GM12874 (cell line): ENCODE results near the gene ARHGEF17.

ENCODE experiments used
- TF ChIP-seq, protein P1 (sequence below): IDR thresholded peaks from 2 replicates; pipeline ENCODE4 v1.5.1; 2011; ENCODE audit warnings: low read depth, mild to moderate bottlenecking, control low read depth, low read length, moderate library complexity; ENCODE audit not compliant: insufficient read depth

Gene ARHGEF17

DNA sequence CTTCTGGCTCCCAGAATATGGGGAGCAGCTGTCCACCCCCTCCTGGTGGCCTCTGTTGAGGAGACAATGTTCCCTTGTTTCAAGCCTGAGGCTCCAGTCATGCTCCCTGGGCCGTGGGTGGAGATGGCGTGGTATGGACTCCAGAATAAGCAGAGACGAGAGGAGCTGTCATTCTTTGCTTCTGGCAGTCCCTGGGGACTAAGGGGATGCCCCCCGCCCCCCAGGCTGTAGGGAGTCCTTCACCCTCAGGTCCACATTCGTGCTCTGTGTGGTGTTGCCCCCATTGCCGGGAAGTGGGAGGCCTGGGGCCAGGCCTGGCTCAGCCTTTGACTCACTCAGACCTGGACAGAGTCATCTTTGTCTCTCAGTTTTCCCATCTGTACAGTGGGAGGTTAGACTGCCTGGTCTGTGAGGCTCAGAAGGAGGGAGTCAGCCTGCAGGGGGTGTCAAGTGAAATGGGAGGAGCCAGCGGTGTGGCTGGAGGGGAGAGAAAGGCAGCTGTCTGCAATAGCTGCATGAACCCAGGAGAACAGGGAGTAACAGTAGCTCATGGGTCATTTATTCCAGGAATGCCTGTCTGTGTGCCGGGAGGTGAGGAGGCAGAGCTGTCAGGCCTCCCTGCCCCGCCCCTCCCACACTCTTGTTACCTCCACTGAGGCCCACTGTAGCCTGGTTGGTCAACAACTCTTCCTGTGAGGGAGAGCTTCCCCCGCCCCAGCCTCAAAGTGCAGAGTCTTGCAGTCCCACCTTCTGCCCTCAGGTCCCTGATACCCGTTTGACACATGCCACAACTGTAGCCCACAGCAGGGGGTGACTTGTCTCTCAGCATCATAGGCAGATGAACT, 6.3 kb downstream of the ARHGEF17 start:
- TF ChIP-seq, protein P1, sequence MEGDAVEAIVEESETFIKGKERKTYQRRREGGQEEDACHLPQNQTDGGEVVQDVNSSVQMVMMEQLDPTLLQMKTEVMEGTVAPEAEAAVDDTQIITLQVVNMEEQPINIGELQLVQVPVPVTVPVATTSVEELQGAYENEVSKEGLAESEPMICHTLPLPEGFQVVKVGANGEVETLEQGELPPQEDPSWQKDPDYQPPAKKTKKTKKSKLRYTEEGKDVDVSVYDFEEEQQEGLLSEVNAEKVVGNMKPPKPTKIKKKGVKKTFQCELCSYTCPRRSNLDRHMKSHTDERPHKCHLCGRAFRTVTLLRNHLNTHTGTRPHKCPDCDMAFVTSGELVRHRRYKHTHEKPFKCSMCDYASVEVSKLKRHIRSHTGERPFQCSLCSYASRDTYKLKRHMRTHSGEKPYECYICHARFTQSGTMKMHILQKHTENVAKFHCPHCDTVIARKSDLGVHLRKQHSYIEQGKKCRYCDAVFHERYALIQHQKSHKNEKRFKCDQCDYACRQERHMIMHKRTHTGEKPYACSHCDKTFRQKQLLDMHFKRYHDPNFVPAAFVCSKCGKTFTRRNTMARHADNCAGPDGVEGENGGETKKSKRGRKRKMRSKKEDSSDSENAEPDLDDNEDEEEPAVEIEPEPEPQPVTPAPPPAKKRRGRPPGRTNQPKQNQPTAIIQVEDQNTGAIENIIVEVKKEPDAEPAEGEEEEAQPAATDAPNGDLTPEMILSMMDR, result peak; percentile 20; the same call in 1 of the 2 replicates

DNA sequence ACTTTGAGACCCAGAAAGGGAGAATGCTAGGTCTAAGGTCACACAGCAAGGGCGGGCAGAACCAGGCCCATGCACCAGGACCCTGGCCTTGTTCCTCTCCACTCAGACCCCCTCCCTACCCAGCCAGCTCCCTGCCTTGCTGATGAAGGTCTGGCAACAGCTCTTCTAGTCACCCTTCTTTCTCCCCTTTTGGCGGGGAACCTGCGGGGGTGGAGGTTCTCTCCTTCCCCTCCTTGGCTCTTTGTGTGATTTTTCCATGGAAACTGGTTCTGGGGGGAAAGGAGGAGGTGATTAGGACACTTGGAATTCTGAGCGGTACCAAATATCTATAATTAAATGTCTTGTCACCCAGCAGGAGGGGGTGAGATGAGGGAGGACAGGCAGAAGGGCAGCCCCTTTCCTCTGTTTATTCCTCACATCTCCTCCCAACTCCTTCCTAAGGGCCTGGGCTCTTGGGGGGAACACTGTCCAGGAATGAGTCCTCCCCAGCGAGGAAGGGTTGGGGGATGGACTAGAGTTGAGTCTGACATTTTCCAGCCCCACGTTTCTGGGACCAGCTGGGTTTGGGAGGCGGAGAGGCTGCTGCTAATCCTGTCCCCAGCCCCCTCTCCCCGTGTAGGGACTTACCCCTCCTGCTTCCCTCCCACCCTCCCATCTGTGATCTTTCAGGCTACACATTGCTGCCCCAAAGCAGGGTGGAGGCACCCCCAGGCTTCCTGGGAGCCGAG, 7.4 kb downstream of the ARHGEF17 start:
- TF ChIP-seq, protein P1, result no peak

DNA sequence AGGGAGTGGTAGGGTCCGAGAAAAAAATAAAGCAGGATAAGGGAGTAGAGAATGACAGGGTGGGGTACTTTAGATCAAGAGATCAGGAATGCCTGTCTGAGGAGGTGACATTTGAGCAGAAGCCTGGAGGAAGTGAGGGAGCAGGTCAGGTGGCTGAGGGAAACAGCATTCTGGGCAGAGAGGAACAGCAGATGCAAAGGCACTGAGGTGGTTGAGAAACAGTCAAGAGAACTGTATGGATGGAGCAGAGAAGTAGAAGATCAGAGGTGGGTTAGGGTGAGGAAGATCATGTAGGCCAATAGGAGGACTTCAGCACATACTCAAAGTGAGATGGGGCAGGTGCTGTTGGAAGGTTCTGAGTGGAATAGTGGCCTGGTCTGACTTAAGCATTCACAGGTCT, 8.3 kb downstream of the ARHGEF17 start:
- TF ChIP-seq, protein P1, result no peak

DNA sequence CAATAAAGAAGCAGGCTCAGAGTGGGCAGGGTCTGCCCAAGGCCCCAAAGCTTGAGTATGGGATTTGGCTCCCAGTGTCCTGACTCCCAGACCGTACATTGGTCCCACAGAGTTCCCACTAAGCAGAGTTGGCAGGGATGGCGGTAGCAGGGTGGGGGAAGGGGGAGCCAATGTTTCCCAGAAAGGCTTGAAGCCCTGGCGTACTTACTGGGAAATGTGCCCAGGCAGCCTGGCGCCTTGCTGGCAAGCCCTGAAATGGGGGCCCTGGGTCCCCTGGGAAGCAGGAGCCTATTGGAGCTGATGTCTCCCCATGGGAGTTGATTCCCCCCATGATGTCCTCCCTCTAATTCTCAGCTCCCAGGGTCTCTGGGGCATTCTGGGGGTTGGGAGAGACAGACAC, 9.3 kb downstream of the ARHGEF17 start:
- TF ChIP-seq, protein P1, result no peak

DNA sequence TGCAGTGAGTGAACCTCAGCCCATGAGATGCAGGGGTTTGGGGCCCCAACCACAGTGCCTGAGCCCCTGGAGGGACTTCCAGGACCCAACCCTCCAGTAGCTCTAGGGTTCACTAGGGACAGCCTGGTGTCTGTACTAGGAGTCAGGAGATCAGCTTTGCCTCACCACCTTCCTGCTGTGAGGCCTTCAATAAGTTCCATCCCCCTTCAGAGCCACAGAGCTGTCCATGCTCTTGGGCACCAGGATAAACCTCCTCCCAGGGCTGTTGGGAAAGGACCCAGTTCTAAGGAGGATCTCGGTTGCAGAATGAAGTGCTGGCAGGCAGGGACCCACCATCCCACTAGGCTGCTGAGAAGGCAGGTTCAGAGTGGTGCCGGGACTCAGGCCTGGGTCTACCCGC, 9.7 kb downstream of the ARHGEF17 start:
- TF ChIP-seq, protein P1, result no peak

DNA sequence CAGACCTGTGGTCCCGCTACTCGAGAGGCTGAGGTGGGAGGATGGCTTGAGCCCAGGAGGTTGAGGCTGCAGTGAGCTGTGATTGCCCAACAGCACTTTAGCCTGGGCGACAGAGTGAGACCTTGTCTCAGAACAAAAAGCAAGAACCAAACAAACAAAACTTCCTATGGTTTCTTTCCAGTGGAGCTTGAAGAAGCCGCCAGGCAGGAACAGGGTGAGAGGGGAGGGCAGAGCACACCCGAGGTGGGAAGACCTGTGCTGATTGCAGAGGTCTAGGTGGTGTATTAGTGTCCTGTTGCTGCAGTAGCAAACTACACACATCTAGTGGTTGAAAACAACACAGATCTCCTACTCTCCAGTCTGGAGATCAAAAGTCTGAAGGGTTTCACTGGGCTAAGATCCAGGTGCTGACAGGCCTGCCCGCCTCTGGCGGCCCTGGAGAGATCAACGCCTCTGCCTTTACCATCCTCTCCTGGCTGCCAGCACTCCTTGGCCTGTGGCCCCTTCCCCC, 10.5 kb downstream of the ARHGEF17 start:
- TF ChIP-seq, protein P1, result no peak
